Fibroblast of lung (primary cell): ENCODE data around the gene CRTAC1.

ENCODE experiments used
- EZH2 ChIP-seq: IDR thresholded peaks from 2 replicates; pipeline ENCODE4 v1.5.1; 2012; ENCODE audit warnings: low read length, control low read depth, mild to moderate bottlenecking; ENCODE audit errors: missing control alignments
- TF ChIP-seq, protein P1 (sequence below), 2 donors: IDR thresholded peaks in 1 of 2; conservative IDR thresholded peaks in 1 of 2; 1 replicate in 1 of 2; 2 replicates in 1 of 2; pipeline ENCODE4 v1.5.1; 2011 to 2012; ENCODE audit warnings: low read length in 2 of 2, control low read depth in 1 of 2, inconsistent platforms in 1 of 2, low read depth in 1 of 2, mild to moderate bottlenecking in 1 of 2

GRCh38 chr10:97863808-97864207 lies 166.6 kb downstream of the CRTAC1 start:
- TF ChIP-seq, protein P1, sequence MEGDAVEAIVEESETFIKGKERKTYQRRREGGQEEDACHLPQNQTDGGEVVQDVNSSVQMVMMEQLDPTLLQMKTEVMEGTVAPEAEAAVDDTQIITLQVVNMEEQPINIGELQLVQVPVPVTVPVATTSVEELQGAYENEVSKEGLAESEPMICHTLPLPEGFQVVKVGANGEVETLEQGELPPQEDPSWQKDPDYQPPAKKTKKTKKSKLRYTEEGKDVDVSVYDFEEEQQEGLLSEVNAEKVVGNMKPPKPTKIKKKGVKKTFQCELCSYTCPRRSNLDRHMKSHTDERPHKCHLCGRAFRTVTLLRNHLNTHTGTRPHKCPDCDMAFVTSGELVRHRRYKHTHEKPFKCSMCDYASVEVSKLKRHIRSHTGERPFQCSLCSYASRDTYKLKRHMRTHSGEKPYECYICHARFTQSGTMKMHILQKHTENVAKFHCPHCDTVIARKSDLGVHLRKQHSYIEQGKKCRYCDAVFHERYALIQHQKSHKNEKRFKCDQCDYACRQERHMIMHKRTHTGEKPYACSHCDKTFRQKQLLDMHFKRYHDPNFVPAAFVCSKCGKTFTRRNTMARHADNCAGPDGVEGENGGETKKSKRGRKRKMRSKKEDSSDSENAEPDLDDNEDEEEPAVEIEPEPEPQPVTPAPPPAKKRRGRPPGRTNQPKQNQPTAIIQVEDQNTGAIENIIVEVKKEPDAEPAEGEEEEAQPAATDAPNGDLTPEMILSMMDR (conservative IDR thresholded peaks at IDR 0.05 in 1 of 2, IDR thresholded peaks at IDR 0.05 in 1 of 2; ENCODE audit: low read depth in 1 of 2, low read length in 2 of 2), result no peak
- no peak for TF ChIP-seq EZH2
